OCI-LY1 (cell line): Measurements from ENCODE around the gene LRRC3C.
A peak's percentile ranks its signal among the peaks of the same experiment; 100 is the strongest.

Source experiments
- H2AFZ ChIP-seq: fragments of 200-600 bp; sonication (generic), shearing (Covaris generic); 2 replicates; pipeline ENCODE4 v1.6.0; 2014; ENCODE audit warnings: antibody characterized with exemption, mild to moderate bottlenecking, low read length
- H3F3A ChIP-seq: fragments of 200-600 bp; sonication (generic), shearing (Covaris generic); 2 replicates; pipeline ENCODE4 v1.6.0; 2014; ENCODE audit warnings: mild to moderate bottlenecking, antibody characterized with exemption, low read length, moderate library complexity; ENCODE audit not compliant: insufficient read depth
- H3K27ac ChIP-seq: fragments of 200-600 bp; sonication (generic); 2 replicates; pipeline ENCODE4 v1.5.1; 2014; ENCODE audit warnings: low read length, mixed run types, mild to moderate bottlenecking, low read depth; ENCODE audit not compliant: poor library complexity, severe bottlenecking
- H3K27me3 ChIP-seq: fragments of 200-600 bp; sonication (generic); 2 replicates; pipeline ENCODE4 v1.6.0; 2014; ENCODE audit warnings: antibody characterized with exemption, mild to moderate bottlenecking, low read length, moderate library complexity; ENCODE audit not compliant: insufficient read depth
- H3K36me3 ChIP-seq: fragments of 200-600 bp; sonication (generic); 2 replicates; pipeline ENCODE4 v1.6.1; 2014; ENCODE audit warnings: mild to moderate bottlenecking, antibody characterized with exemption, low read length, moderate library complexity, mixed read lengths; ENCODE audit not compliant: insufficient read depth
- H3K4me1 ChIP-seq: fragments of 200-600 bp; sonication (generic); 2 replicates; pipeline ENCODE4 v1.5.1; 2014; ENCODE audit warnings: mild to moderate bottlenecking, low read length, moderate library complexity; ENCODE audit not compliant: insufficient read depth, severe bottlenecking
- H3K4me2 ChIP-seq: fragments of 200-600 bp; sonication (generic), shearing (Covaris generic); 2 replicates; pipeline ENCODE4 v1.6.1; 2014; ENCODE audit warnings: low read length
- H3K4me3 ChIP-seq: fragments of 200-600 bp; sonication (generic); 2 replicates; pipeline ENCODE4 v1.5.1; 2014; ENCODE audit warnings: low read length, low read depth, mild to moderate bottlenecking, mixed read lengths; ENCODE audit not compliant: poor library complexity, severe bottlenecking
- H3K79me2 ChIP-seq: fragments of 200-600 bp; shearing (Covaris generic); 2 replicates; pipeline ENCODE4 v1.6.1; 2016; ENCODE audit warnings: mixed run types, low read length, mixed read lengths; ENCODE audit not compliant: insufficient read depth
- H3K9ac ChIP-seq: fragments of 200-600 bp; sonication (generic), shearing (Covaris generic); 2 replicates; pipeline ENCODE4 v1.6.1; 2014; ENCODE audit warnings: mild to moderate bottlenecking, low read length, mixed read lengths
- H3K9me2 ChIP-seq: fragments of 200-600 bp; sonication (generic), shearing (Covaris generic); 2 replicates; pipeline ENCODE4 v1.6.1; 2014; ENCODE audit warnings: low read depth, mild to moderate bottlenecking, low read length, mixed read lengths
- H3K9me3 ChIP-seq: fragments of 200-600 bp; shearing (Covaris generic); 2 replicates; pipeline ENCODE4 v1.6.1; 2014; ENCODE audit warnings: low read length, mixed read lengths
- H4K20me1 ChIP-seq: fragments of 200-600 bp; sonication (generic), shearing (Covaris generic); 2 replicates; pipeline ENCODE4 v1.6.0; 2016; ENCODE audit warnings: mild to moderate bottlenecking, low read length; ENCODE audit not compliant: insufficient read depth
- EZH2 ChIP-seq: fragments of 200-600 bp; sonication (generic), shearing (Covaris generic); IDR thresholded peaks from 2 replicates; pipeline ENCODE4 v1.8.0; 2017; ENCODE audit warnings: borderline replicate concordance, mixed run types, mild to moderate bottlenecking, antibody characterized with exemption, low read length, moderate library complexity, mixed read lengths
- TF ChIP-seq, protein P1 (sequence below): fragments of 200-600 bp; sonication (generic), shearing (Covaris generic); IDR thresholded peaks from 2 replicates; pipeline ENCODE4 v1.5.1; 2017; ENCODE audit warnings: mild to moderate bottlenecking, antibody characterized with exemption, low read length, moderate library complexity, mixed read lengths

LRRC3C gene

DNA sequence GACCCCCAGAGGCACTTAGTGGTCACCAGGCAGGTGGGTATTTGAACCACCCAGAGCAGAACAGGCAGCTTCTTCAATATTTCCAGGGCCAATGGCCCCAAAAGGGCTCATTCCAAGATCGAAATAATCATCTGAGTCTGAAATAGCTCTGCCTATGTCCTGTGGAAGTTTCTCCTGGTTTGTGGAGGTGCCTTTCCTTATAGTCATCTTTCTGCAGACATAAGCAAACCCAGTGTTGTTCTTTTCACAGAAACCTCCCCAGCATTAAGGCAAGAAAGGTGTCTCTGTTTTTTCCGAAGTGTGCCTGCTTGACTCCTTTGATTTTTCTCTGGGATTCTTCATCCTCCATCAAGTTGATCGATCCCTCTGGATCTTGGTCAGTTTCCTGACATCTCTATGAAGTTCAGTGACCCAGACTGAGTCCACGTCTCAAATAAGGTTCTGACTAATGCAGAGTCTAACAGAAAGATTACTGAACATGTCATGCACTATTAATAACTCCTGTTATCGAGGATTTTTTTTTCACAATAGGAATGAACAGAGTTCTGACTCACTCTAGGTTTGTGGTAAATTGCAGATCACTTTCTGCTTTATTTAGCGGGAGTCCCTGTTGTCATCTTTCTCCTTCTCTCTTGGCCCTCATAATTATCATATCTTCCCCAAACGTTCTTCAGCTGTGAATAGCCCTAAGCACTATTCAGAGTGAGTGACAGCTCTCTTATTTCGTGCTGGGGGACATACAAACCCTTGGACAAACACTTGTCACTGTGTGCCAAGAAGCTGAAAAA lies 1.5 kb downstream of the LRRC3C start:
- peak overlapping the region; percentile 76; the same call in 1 of the 2 replicates for H3K9ac ChIP-seq
- no peaks in the 10 kb centered on the region for H3F3A ChIP-seq
- H3K36me3 ChIP-seq: peaks cover 3% of the 10 kb centered on the region; the same call in 1 of the 2 replicates
- no peaks in the 10 kb centered on the region for H3K9me2 ChIP-seq
- H2AFZ ChIP-seq: no peak overlapping the region
- TF ChIP-seq, protein P1, sequence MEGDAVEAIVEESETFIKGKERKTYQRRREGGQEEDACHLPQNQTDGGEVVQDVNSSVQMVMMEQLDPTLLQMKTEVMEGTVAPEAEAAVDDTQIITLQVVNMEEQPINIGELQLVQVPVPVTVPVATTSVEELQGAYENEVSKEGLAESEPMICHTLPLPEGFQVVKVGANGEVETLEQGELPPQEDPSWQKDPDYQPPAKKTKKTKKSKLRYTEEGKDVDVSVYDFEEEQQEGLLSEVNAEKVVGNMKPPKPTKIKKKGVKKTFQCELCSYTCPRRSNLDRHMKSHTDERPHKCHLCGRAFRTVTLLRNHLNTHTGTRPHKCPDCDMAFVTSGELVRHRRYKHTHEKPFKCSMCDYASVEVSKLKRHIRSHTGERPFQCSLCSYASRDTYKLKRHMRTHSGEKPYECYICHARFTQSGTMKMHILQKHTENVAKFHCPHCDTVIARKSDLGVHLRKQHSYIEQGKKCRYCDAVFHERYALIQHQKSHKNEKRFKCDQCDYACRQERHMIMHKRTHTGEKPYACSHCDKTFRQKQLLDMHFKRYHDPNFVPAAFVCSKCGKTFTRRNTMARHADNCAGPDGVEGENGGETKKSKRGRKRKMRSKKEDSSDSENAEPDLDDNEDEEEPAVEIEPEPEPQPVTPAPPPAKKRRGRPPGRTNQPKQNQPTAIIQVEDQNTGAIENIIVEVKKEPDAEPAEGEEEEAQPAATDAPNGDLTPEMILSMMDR: no peak
- no peak for TF ChIP-seq EZH2
- H4K20me1 ChIP-seq: no peaks in the 10 kb centered on the region
- no peaks in the 10 kb centered on the region for H3K27me3 ChIP-seq
- H3K79me2 ChIP-seq: peaks cover 24% of the 10 kb centered on the region
- no peak overlapping the region for H3K27ac ChIP-seq
- H3K4me3 ChIP-seq: peak overlapping the region; percentile 78
- peak overlapping the region; percentile 88 for H3K4me2 ChIP-seq
- H3K4me1 ChIP-seq: peaks cover 45% of the 10 kb centered on the region
- no peaks in the 10 kb centered on the region for H3K9me3 ChIP-seq

DNA sequence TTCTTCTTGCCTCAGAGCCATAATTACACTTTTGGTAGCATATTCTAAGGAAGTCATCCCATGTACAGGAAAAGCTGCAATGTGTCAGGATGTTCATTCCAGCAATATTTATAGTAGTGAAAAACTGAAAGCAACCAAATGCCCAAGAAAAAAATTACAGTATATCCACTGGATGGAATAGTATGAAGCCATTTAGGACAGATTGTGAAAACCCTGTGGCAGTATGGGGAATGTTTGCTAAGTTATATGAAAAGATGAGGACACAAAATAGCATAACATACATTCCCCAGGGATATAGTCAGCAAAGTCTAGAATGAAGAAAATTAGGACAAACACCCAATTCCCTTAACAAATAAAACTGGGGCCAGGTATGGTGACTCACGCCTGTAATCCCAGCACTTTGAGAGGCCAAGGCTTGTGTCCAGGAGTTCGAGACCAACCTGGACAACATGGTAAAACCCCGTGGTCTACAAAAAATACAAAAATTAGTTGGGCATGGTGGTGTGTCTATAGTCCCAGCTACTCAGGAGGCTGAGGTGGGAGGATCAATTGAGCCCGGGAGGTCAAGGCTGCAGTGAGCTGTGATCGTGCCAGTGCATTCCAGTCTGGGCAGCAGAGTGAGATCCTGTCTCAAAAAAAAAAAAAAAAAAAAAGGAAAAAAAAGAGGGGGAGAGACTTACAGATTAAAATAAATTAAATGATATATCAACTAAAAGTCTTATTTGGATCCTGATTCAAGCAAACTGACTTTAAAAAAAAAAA lies 2.3 kb downstream of the LRRC3C start:
- Histone ChIP-seq H3F3A (no peaks in the 10 kb centered on the region), H3K36me3 (no peaks in the 10 kb centered on the region), H3K27ac (no peak overlapping the region), H3K4me1 (peaks cover 42% of the 10 kb centered on the region), H3K9me2 (no peaks in the 10 kb centered on the region), H3K27me3 (no peaks in the 10 kb centered on the region), H3K4me3 (no peak overlapping the region), H2AFZ (no peak overlapping the region), H3K4me2 (peak overlapping the region; percentile 88; the same call in 1 of the 2 replicates), H3K9ac (no peak overlapping the region; the same call in 1 of the 2 replicates), H3K79me2 (peaks cover 20% of the 10 kb centered on the region), H3K9me3 (no peaks in the 10 kb centered on the region), H4K20me1 (no peaks in the 10 kb centered on the region)
- no peak for TF ChIP-seq EZH2
- TF ChIP-seq, protein P1: no peak

DNA sequence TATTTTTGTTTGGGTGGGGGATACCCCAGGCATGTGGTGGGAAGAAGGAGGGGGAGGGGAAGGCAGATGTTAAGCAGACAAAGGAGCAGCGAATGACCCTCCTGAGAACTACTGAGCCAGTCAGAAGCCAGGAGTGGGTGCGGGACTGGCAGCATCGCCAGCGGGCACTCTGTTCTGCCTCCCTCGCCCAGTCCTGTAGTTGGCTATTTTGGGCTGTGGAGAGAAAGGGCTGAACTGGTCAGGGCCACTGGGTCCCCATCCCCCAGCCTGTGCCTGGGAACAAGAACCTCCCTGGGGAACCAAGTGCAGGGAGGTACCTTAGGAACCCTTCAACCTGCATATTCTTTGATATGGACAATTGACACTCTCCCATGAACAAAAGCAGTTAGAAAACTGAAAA lies 6.4 kb downstream of the LRRC3C start:
- TF ChIP-seq, protein P1: no peak
- TF ChIP-seq EZH2: no peak
- Histone ChIP-seq H3K4me2 (no peak overlapping the region; the same call in 1 of the 2 replicates), H2AFZ (no peak overlapping the region), H3K9me3 (no peaks in the 10 kb centered on the region), H3K9ac (no peak overlapping the region), H3K36me3 (no peaks in the 10 kb centered on the region), H4K20me1 (no peaks in the 10 kb centered on the region), H3K9me2 (no peaks in the 10 kb centered on the region), H3K4me3 (no peak overlapping the region), H3K27me3 (no peaks in the 10 kb centered on the region), H3K4me1 (peaks cover 33% of the 10 kb centered on the region), H3K27ac (no peak overlapping the region), H3F3A (no peaks in the 10 kb centered on the region), H3K79me2 (no peaks in the 10 kb centered on the region)
